Measurements from ENCODE around the gene BRI3. TPM values are rescaled to one million over a fixed set of nuclear protein-coding genes. Genes with fewer than 3 reads are reported as not detected.
A peak's percentile ranks its signal among the peaks of the same experiment; 100 is the strongest.
"Not testable (repeated sequence)": the region's sequence is repeated elsewhere in the genome, so short reads cannot be mapped to it uniquely, and the experiment has no call there.

The BRI3 gene
- total and polyA plus RNA-seq, 10 of the 15 experiments (the other 5 are each of a cell fraction or from before 2014, with no cell fraction given): 4.5 to 56.3 (median 21.5) TPM

DNA sequence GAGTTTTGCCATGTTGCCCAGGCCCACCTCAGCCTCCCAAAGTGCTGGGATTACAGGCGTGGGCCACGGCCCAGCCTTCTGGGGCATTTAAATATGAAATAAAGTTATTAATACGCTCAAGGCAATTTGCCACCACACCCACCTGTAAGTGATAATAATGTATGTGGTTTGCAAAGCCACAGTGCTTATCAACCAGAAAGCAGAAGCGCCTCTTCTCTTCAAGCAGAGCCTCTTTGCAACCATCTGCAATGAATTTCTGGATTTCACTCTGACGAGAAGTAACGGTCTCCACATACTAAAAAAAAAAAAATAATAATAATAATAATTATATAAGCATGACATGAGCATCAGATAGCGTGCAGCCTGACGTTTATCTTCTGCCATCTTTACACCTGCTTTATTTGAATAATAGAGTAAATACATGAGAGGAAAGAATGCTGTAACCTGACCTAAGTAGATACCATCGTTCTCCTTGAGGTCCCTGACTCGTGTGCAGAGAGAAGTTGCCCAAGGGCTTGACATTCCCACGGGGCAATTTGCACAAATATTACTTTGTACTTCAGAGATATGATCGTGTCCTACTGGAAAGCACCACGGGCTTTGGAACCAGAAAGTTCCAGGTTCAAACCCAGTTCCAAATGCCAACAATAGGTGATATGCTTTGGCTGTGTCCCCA lies 34.0 kb downstream of the BRI3 start (continued):
- TF ChIP-seq, protein P1, sequence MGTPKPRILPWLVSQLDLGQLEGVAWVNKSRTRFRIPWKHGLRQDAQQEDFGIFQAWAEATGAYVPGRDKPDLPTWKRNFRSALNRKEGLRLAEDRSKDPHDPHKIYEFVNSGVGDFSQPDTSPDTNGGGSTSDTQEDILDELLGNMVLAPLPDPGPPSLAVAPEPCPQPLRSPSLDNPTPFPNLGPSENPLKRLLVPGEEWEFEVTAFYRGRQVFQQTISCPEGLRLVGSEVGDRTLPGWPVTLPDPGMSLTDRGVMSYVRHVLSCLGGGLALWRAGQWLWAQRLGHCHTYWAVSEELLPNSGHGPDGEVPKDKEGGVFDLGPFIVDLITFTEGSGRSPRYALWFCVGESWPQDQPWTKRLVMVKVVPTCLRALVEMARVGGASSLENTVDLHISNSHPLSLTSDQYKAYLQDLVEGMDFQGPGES (IDR thresholded peaks at IDR 0.05): no peak
- peak; percentile 82; the same call in 1 of the 2 replicates for TF ChIP-seq PAX5 (IDR thresholded peaks at IDR 0.05; ENCODE audit: borderline replicate concordance, low read depth, low read length)
- 0 out of 2 replicates have a peak, but pooled peaks have one; percentile 34 for TF ChIP-seq CBX5 (IDR thresholded peaks at IDR 0.05; ENCODE audit: low read depth)

DNA sequence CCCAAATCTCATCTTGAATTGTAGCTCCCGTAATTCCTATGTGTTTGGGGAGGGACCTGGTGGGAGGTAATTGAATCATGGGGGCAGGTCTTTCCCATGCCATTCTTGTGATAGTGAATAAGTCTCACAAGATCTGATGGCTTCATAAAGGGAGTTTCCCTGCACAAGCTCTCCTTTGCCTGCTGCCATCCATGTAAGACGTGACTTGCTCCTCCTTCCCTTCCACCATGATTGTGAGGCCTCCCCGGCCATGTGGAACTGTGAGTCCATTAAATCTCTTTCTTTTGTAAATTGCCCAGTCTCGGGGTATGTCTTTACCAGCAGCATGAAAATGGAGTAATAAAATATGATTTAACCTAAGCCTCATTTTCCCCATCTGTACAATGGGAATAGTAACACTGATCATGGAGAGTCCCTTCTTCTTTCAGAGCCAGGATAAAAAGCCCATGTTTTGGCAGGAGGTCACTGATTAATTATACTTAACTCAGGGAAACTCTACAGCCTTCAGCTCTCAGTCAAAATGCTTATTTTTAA lies 34.6 kb downstream of the BRI3 start:
- CTCF ChIA-PET; H4K20me1 ChIP-seq (ENCODE audit: control insufficient read depth, insufficient read depth); BruUV-seq (replicated peaks); RAD21 ChIA-PET (ENCODE audit: unreplicated experiment); H3K9ac ChIP-seq (ENCODE audit: control insufficient read depth, insufficient read depth, low read length); in situ Hi-C loops (cut with MboI); intact Hi-C loops (cut with micrococcal nuclease; ENCODE audit: unreplicated experiment); H3K9me3 ChIP-seq (replicated peaks; ENCODE audit: control insufficient read depth, insufficient read depth, low read length); H3K4me3 ChIP-seq; DNase-seq (ENCODE audit: low read depth, low spot score); H3K79me2 ChIP-seq (ENCODE audit: control insufficient read depth, insufficient read depth, low read length); H3K27ac ChIP-seq (ENCODE audit: control insufficient read depth, insufficient read depth); SMC1A ChIA-PET (ENCODE audit: uncharacterized antibody, unreplicated experiment); H3K27me3 ChIP-seq (replicated peaks in 1 of 2; ENCODE audit: control insufficient read depth in 2 of 2, insufficient read depth in 2 of 2, low read length in 1 of 2); FAIRE-seq; ATAC-seq; H2AFZ ChIP-seq (ENCODE audit: control insufficient read depth, low read depth, low read length); POLR2A ChIA-PET: not testable (repeated sequence)
- Histone ChIP-seq H3K4me2 (ENCODE audit: control insufficient read depth, insufficient read depth) (peak overlapping the region; percentile 38; the same call in 1 of the 2 replicates), H3K4me1 (ENCODE audit: control insufficient read depth, insufficient read depth, low read length) (peaks cover 13% of the 10 kb centered on the region), H3K36me3 (ENCODE audit: control insufficient read depth in 2 of 2, insufficient read depth in 2 of 2, low read length in 1 of 2) (peaks cover 0 to 14% of the 10 kb centered on the region in 2 experiments; a peak in 3 of 4 replicates)
- WGBS (ENCODE audit: insufficient coverage, insufficient replicate concordance, low lambda C conversion rate, missing lambda C conversion rate): 63% methylated on average over 4 of the region's 4 CpGs

Data from GM12878 (cell line).